Islet of Langerhans (tissue), 1 donor: ENCODE results near the gene HPSE2.
A peak's percentile ranks its signal among the peaks of the same experiment; 100 is the strongest.

Experiments
- FAIRE-seq: peaks from one replicate; lab custom pipeline; 2011; peaks lifted over from hg19 to GRCh38; lab: Jason Lieb, UNC

The HPSE2 gene

DNA sequence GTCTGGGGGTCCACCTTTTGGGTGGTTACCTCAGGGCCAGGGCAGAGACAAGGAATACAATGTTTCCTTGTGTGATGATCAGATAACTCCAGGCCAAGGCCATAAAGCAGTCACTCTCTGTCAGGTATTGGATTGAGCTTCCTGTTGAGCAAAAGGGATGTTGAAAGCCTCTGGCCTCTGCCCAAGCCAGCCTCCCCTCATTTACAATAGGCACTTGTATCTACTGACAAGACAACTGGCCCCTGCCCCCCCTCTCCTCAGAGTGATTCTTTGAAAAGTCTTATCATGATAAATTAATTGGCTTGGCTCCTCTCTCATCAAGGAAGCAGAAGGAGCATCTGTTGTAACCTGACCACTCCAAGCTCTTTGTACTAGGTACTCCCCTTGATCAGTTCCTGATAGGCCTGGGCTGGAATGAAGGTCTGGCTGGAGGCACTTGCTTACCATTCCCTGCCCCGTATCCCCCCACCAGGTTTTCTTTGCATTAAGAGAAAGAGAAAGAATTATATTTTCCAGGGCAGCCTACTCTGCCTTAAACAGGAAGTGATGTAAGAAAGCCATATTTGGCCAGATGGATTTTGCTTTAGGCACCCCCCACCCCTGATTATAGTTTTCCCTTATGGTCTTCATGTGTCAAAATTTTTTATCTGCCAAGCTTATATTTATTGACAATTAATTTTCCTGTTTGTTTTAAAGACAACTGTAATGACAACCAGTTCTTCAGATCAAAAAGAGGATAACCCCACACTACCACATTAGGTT lies 746.8 kb downstream of the HPSE2 start:
- FAIRE-seq: no peak

DNA sequence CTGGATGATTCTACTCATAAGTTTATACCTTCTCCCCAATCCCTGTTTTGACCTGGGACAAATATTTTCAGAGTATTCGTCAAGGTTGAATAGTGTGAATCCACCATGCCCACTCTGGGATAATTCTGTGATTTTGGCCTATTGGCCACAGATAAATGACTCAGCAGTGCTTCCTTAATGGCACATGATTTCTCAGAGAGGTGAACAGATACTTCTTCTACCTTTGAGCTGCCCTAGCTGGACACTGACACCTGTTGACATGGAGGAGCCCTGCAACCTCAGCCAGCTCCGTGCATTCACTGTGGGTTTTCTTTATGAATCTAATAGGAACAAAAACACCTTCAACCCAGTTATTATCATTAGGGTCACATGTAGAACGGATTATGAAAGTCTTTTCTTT lies 748.0 kb downstream of the HPSE2 start:
- FAIRE-seq: no peak

DNA sequence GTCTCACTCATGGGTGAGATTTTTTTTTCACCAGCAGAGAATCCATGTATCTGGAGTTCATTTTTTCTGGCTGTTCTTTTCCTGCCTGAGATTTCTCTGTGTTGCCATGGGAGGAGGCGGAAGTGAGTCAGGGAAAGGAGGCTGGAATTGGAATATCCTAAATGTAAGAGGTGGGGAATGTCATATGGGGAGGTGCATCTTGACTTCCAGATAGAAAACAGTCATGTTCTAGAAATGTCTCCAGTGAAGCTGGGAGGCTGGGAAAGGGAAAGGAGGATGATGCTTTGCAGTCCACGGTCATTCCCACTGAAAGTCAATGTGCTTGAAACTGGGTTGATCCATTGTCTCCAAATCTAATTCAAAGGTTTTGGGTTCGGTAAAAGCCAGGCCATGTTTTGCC lies 749.2 kb downstream of the HPSE2 start:
- FAIRE-seq: no peak

DNA sequence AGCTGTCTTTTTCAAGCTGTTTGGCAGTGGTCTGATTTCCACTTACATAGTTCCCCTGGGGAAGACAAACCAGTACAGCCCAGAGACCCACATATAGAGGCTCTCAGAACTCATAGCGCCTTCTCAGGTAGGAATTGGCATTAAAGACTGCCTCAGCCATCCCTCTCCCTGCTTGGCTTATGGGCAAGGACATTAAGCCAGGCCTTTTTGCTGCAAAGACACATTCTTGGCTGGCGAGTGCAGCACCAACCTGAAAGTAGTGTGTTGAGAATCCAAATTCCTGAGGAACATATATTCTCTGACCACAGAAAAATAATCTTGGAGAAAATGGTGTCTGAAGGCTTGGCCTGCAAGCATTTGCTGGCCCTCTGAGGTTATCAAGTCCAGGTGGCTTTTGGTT lies 749.7 kb downstream of the HPSE2 start:
- FAIRE-seq: no peak

GRCh38 chr10:98483658-98484057 lies 752.0 kb downstream of the HPSE2 start:
- FAIRE-seq: no peak

- FAIRE-seq: no peak
Measured at GRCh38 chr10:98482096-98482495, 753.6 kb downstream of the HPSE2 start.

DNA sequence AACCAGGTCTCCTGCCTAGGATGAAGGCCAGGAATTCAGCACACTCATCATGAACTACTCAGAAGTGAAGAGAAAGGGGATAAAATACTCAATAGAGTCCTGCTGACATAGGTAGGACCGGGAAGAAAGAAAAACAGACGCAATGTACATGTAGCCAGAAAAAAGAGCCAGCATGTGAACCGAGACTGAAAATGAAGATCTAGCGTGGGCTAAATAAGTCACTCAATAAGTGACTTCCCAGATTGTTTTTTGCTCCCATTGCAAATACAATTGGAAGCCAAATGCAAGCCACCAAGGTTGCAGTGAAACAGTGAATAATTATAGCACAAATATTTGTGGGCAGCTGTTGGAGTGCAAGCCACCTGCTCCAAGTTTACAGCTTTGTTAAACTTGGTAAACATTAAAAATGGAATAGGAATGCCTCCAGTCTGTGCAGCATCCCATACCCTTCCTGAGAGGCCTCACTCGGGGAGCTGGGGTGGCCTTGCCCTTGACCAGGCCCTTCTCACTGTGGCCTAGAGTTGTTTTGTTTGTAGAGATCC lies 754.2 kb downstream of the HPSE2 start:
- no peak for FAIRE-seq

DNA sequence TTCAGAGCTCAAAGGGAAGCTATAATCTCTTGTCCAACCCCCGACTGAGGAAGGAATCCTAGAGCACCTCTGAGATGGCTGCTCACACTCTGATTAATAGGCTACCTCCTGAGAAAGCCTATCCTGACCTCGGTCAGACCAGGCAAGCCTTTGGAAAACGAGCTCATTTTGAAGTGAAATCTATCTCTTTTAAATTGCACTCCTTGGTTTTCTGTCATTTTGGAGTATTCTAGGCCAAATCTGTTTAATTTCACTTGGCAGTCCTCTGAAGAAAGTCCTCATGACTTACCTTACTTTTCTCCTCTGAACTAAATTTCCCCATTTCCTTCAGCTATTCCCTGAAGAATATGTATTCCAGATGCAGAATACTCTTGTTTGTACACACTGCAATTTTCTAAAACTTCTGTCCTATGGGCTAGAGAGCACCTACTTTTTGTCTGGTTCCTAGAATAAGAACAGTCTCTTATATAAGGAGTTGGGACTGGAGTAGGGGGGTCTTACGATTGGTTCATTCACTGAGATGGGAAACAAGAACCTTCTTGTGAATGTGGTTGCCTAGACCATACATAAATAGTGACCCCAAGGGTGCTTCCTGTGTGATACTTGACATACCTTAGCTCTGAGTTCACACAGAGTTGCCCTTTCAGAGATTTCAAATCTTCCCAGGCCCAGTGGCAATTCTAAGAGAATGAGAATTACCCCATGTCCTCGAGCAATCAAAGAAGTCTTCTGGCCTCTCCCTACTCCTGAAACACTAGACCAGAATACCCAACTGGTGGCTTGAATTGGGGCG lies 757.0 kb downstream of the HPSE2 start:
- no peak for FAIRE-seq

DNA sequence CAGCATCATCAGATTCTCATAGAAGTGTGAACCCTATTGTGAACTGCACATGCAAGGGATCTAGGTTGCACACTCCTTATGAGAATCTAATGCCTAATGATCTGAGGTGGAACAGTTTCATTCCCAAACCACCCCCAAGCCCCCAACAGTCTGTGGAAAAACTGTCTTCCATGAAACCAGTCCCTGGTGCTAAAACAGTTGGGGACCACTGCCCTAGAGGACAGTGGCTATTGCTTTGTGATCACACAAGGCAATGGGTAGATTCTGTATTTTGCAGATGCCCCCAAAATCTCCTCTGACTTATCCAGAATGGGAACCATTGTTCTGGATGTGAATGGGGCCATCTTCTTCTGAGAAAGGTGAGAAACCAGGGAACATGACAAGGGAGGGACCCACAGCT lies 757.8 kb downstream of the HPSE2 start:
- FAIRE-seq: no peak

DNA sequence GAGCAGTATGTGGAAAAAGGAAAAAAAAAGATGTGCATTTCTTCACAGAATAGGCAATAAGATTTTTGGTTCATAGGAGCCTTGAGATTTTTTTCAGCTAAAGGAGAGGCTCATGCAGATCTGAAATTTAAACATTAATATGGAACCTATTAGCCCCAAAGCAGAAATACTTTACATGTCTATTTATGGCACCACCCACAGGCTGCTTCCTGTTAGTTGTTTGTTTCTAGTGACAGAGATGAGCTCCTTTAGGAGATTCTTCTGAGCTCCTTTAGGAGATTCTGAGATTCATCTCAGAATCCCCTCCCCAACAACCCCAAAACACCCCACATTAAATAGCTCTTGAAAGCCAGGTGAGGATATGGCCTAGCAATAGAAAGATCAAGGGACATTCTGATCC lies 761.0 kb downstream of the HPSE2 start:
- no peak for FAIRE-seq

- FAIRE-seq: no peak
Measured at GRCh38 chr10:98472196-98472595, 763.5 kb downstream of the HPSE2 start.

GRCh38 chr10:98470850-98471249 lies 764.8 kb downstream of the HPSE2 start:
- no peak for FAIRE-seq

- no peak for FAIRE-seq
Measured at GRCh38 chr10:98469001-98469931, 766.4 kb downstream of the HPSE2 start.

DNA sequence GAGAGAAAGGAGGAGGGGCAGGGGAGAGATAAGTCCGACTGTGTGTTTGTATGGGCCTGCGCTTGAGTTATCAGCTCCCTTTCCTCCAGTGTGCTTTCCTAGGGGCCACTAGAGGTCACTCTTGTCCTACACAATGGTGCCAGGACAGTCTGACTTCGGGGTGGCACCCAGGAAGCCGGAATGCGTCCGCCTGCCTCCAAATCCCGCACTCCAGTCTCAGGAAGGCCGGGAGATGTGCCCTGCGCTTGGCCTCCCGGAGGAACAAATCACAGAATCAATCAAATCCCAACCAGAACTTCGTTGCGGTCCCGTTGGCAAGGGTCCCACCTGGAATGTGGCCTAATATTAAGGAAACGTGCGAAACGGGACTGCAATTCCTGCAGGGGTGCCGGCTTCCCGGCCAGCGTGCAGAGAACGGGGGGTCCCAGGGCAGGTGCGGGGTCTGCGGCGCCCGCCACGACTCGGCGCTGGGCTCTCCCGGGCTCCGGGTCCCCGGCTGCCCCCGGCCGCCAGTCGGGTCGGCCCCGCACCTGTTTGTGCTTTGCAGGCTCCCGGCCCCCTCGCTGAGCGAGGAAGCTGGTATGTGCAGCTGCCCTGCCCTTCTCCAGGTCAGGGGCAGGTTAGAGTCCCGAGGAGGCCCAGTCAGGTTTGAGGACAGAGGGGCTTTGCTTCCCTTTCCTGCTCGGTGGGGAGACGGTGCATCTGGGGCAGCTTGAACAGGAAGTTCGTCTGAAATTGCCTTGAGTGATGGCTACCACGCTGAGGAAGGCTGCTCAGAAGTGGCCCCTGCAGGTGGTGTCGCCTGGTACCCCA lies 767.9 kb downstream of the HPSE2 start:
- FAIRE-seq: no peak

DNA sequence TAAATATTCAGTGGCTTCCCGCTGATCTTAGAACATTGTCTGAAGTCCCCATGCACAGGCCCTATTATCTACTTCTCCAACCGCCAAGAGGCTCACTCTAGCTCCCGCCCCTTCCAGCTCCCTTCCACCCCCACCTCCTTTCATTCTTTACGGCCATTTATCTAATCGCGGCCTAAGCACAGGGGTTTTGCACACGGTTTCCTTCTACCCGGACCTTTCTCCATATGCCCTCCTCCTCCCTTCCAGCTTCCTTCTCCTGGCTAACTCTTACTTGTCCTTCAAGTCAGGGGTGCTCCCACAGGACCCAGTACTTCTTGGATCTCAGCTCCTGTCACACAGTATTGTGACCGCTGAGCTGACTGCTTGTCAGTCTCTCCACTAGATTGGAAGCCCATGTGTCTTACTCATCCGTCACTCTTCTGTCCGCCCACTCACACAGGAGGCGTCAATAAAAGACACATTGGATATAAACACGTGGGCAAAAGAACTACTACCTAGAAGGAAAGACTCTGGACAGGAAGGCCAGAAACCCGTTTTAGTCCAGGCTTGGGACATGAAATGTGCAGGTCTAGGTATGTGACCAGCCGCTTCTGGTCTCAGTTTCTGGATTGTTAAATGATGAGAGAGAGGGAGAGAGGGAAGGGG lies 768.7 kb downstream of the HPSE2 start:
- no peak for FAIRE-seq

DNA sequence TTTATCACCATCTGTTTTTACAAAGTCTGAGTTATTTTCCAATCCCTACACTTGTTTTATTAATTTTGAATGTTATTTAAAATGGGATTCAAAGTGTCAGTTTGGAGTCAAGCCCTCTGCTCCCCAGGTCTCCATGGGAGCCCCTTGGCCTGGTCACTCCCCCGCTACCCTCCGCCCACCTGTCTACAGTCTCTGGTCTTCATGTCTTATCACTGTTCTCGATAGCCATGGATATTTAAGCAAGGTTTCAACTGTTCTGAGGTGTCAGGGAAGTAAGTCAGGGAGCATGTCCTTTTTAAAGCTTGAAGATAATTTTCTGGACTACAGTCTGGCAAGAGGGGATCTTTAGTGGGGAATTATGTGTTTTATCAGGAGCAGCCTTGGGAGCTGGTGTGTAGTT lies 769.8 kb downstream of the HPSE2 start:
- no peak for FAIRE-seq

GRCh38 chr10:98463976-98464754 lies 771.5 kb downstream of the HPSE2 start:
- no peak for FAIRE-seq

GRCh38 chr10:98463016-98463415 lies 772.6 kb downstream of the HPSE2 start:
- no peak for FAIRE-seq

DNA sequence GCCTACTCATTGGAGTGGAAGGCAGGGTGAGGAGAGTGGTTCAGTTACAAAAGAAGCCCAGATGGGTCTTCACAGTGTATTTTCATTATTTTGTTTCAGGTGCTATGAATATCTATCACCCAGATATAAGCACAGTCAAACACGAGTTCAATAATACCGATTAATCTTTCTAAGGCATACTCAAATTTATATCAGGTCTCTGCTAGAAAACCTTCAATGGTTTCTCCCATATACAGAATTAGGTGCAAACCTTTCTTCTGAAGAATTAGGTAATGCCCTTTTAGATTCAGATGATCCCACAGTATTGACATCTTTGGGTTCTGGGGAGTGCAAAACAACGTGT lies 774.2 kb downstream of the HPSE2 start:
- FAIRE-seq: no peak

GRCh38 chr10:98460837-98461499 lies 774.7 kb downstream of the HPSE2 start:
- peak; percentile 100 for FAIRE-seq
